GM23248 (cell line): Measurements from ENCODE around the gene DNAH7. TPM values are rescaled to one million over a fixed set of nuclear protein-coding genes. Genes with fewer than 3 reads are reported as not detected.

Source experiments
- DNase-seq: peaks from one replicate; pipeline ENCODE4 v3.0.0-alpha.2; 2015
- H2AFZ ChIP-seq: fragments of 200-600 bp; sonication (generic); 2 replicates; pipeline ENCODE4 v1.6.1; 2016; ENCODE audit warnings: antibody characterized with exemption
- H3F3A ChIP-seq: fragments of 200-600 bp; sonication (generic); 2 replicates; pipeline ENCODE4 v1.6.1; 2016; ENCODE audit warnings: mild to moderate bottlenecking, antibody characterized with exemption, mixed run types; ENCODE audit not compliant: insufficient read depth
- H3K27ac ChIP-seq: fragments of 200-600 bp; sonication (generic); 2 replicates; pipeline ENCODE4 v1.5.1; 2016; ENCODE audit warnings: mild to moderate bottlenecking
- H3K27me3 ChIP-seq: fragments of 200-600 bp; sonication (generic); replicated peaks from 2 replicates; pipeline ENCODE4 v1.6.1; 2016; ENCODE audit warnings: mild to moderate bottlenecking; ENCODE audit not compliant: insufficient read depth
- H3K36me3 ChIP-seq: fragments of 200-600 bp; sonication (generic); 2 replicates; pipeline ENCODE4 v1.6.1; 2016; ENCODE audit warnings: low read depth, mild to moderate bottlenecking
- H3K4me1 ChIP-seq: fragments of 200-600 bp; sonication (generic); 2 replicates; pipeline ENCODE4 v1.6.1; 2016; ENCODE audit warnings: mild to moderate bottlenecking; ENCODE audit not compliant: insufficient read depth
- H3K4me2 ChIP-seq: fragments of 200-600 bp; sonication (generic); one replicate; pipeline ENCODE4 v1.6.1; 2016; ENCODE audit warnings: mild to moderate bottlenecking; ENCODE audit not compliant: unreplicated experiment
- H3K4me3 ChIP-seq: fragments of 200-600 bp; sonication (generic); 2 replicates; pipeline ENCODE4 v1.5.1; 2016; ENCODE audit warnings: mild to moderate bottlenecking
- H3K79me2 ChIP-seq: fragments of 200-600 bp; sonication (generic); 2 replicates; pipeline ENCODE4 v1.6.1; 2016; ENCODE audit warnings: mild to moderate bottlenecking; ENCODE audit not compliant: insufficient read depth
- H3K9ac ChIP-seq: fragments of 200-600 bp; sonication (generic); 2 replicates; pipeline ENCODE4 v1.6.1; 2016; ENCODE audit warnings: mild to moderate bottlenecking
- H3K9me2 ChIP-seq: fragments of 200-600 bp; sonication (generic); 2 replicates; pipeline ENCODE4 v1.6.1; 2016; ENCODE audit warnings: mixed run types, mild to moderate bottlenecking, moderate library complexity; ENCODE audit not compliant: insufficient read depth
- H3K9me3 ChIP-seq: fragments of 200-600 bp; sonication (generic); one replicate; pipeline ENCODE4 v1.6.1; 2017; ENCODE audit warnings: low read depth
- H4K20me1 ChIP-seq: fragments of 200-600 bp; sonication (generic); 2 replicates; pipeline ENCODE4 v1.6.0; 2016; ENCODE audit not compliant: insufficient read depth
- EZH2 ChIP-seq: fragments of 200-600 bp; sonication (generic); IDR thresholded peaks from 2 replicates; pipeline ENCODE4 v1.6.1; 2018; ENCODE audit warnings: antibody characterized with exemption, mild to moderate bottlenecking; ENCODE audit not compliant: insufficient read depth, poor library complexity, severe bottlenecking
- EZH2phosphoT487 ChIP-seq: fragments of 200-600 bp; sonication (generic); IDR thresholded peaks from 2 replicates; pipeline ENCODE4 v1.6.1; 2018; ENCODE audit warnings: antibody characterized with exemption, moderate library complexity, mild to moderate bottlenecking, low read depth; ENCODE audit not compliant: insufficient read depth
- WGBS, 2 experiments: methylation state at CpG; one replicate each; pipeline ENCODE4 v1.1.6; 2015 to 2017; ENCODE audit warnings: low lambda C conversion rate in 2 of 2, low coverage in 1 of 2; ENCODE audit errors: missing lambda C conversion rate in 2 of 2; 5-methylcytosine and 5-hydroxymethylcytosine counted together
- in situ Hi-C: fragments of 300-500 bp; cut with MboI; formaldehyde crosslinking; loops from 2 replicates; pipeline ENCODE4 v1.15.0; 2020
- polyA plus RNA-seq: library from polyadenylated mRNA; unstranded; fragments of >200 nt; fragmentation: Nextera tagmentation; extraction: Ambion mirVana; gene quantifications from 2 replicates; pipeline ENCODE4 v1.2.1, GENCODE V29; 2016
- total RNA-seq: library from RNA; depleted of rRNA; stranded (reverse); fragments of >200 nt; shearing (Covaris generic); gene quantifications from 2 replicates; pipeline ENCODE4 v1.2.3, GENCODE V29; 2014

DNAH7 gene
- total and polyA plus RNA-seq, 2 experiments from 2014 or later = 0.40 to 0.43 TPM

- no peaks in the 10 kb centered on the region for H3K9me3 ChIP-seq
- H3K9ac ChIP-seq = no peak overlapping the region
- peak overlapping the region; percentile 52 for H3K27ac ChIP-seq
- H3K4me1 ChIP-seq = peaks cover 32% of the 10 kb centered on the region
- DNase-seq = peak; percentile 16
- H3K27me3 ChIP-seq = no peaks in the 10 kb centered on the region
- H3F3A ChIP-seq = peaks cover 3% of the 10 kb centered on the region; the same call in 1 of the 2 replicates
- in situ Hi-C loops = no loop called here
- WGBS, 2 experiments = 86 to 89% methylated on average over 3 of the region's 3 CpGs
- H4K20me1 ChIP-seq = no peaks in the 10 kb centered on the region
- H3K4me3 ChIP-seq = no peak overlapping the region
- H3K36me3 ChIP-seq = no peaks in the 10 kb centered on the region
- TF ChIP-seq EZH2phosphoT487 (no peak), EZH2 (no peak)
- H3K9me2 ChIP-seq = no peaks in the 10 kb centered on the region
- no peaks in the 10 kb centered on the region for H3K79me2 ChIP-seq
- peak overlapping the region; percentile 54 for H2AFZ ChIP-seq
- H3K4me2 ChIP-seq = peak overlapping the region; percentile 10
Measured at GRCh38 chr2:195820867-195821565, 247.6 kb downstream of the DNAH7 start.

GRCh38 chr2:195820373-195820772 lies 248.3 kb downstream of the DNAH7 start:
- no peaks in the 10 kb centered on the region for H3K9me3 ChIP-seq
- H3K79me2 ChIP-seq = no peaks in the 10 kb centered on the region
- peaks cover 3% of the 10 kb centered on the region; the same call in 1 of the 2 replicates for H3F3A ChIP-seq
- H3K36me3 ChIP-seq = no peaks in the 10 kb centered on the region
- no peak overlapping the region for H3K4me3 ChIP-seq
- DNase-seq = peak; percentile 74
- H3K27ac ChIP-seq = peak overlapping the region; percentile 52
- H3K9me2 ChIP-seq = no peaks in the 10 kb centered on the region
- WGBS, 2 experiments = 83 to 86% methylated on average over 3 of the region's 3 CpGs
- H3K27me3 ChIP-seq = no peaks in the 10 kb centered on the region
- peak overlapping the region; percentile 10 for H3K4me2 ChIP-seq
- H4K20me1 ChIP-seq = no peaks in the 10 kb centered on the region
- H2AFZ ChIP-seq = peak overlapping the region; percentile 54
- no peak overlapping the region for H3K9ac ChIP-seq
- in situ Hi-C loops = no loop called here
- peaks cover 32% of the 10 kb centered on the region for H3K4me1 ChIP-seq
- no peak for TF ChIP-seq EZH2phosphoT487

GRCh38 chr2:195819276-195819675 lies 249.4 kb downstream of the DNAH7 start:
- H3K4me3 ChIP-seq = no peak overlapping the region
- TF ChIP-seq EZH2phosphoT487 (no peak), EZH2 (no peak)
- no peaks in the 10 kb centered on the region for H3K36me3 ChIP-seq
- H3K9me3 ChIP-seq = no peaks in the 10 kb centered on the region
- peaks cover 32% of the 10 kb centered on the region for H3K4me1 ChIP-seq
- H4K20me1 ChIP-seq = no peaks in the 10 kb centered on the region
- 33 to 39% methylated on average over 1 of the region's 1 CpG for WGBS, 2 experiments
- in situ Hi-C loops = no loop called here
- H3K79me2 ChIP-seq = no peaks in the 10 kb centered on the region
- H3K27ac ChIP-seq = no peak overlapping the region
- H3F3A ChIP-seq = peaks cover 3% of the 10 kb centered on the region; the same call in 1 of the 2 replicates
- no peak overlapping the region for H2AFZ ChIP-seq
- no peak overlapping the region for H3K9ac ChIP-seq
- no peaks in the 10 kb centered on the region for H3K9me2 ChIP-seq
- H3K4me2 ChIP-seq = no peak overlapping the region
- peak; percentile 15 for DNase-seq
- H3K27me3 ChIP-seq = no peaks in the 10 kb centered on the region

GRCh38 chr2:195818526-195818925 lies 250.1 kb downstream of the DNAH7 start:
- TF ChIP-seq EZH2phosphoT487 = no peak
- TF ChIP-seq EZH2 = no peak
- H3K9me3 ChIP-seq = no peaks in the 10 kb centered on the region
- H3K4me1 ChIP-seq = peaks cover 30% of the 10 kb centered on the region
- in situ Hi-C loops = no loop called here
- H4K20me1 ChIP-seq = no peaks in the 10 kb centered on the region
- H3K9me2 ChIP-seq = no peaks in the 10 kb centered on the region
- no peak overlapping the region for H2AFZ ChIP-seq
- no peaks in the 10 kb centered on the region for H3K36me3 ChIP-seq
- no peaks in the 10 kb centered on the region for H3K79me2 ChIP-seq
- H3K9ac ChIP-seq = no peak overlapping the region
- WGBS, 2 experiments = 89 to 93% methylated on average over 3 of the region's 3 CpGs
- no peak overlapping the region for H3K4me3 ChIP-seq
- DNase-seq = peak; percentile 24
- no peaks in the 10 kb centered on the region for H3K27me3 ChIP-seq
- peaks cover 2% of the 10 kb centered on the region; the same call in 1 of the 2 replicates for H3F3A ChIP-seq
- H3K4me2 ChIP-seq = no peak overlapping the region
- no peak overlapping the region for H3K27ac ChIP-seq

- Histone ChIP-seq H3K79me2 (no peaks in the 10 kb centered on the region), H3K4me1 (peaks cover 29% of the 10 kb centered on the region), H3F3A (no peaks in the 10 kb centered on the region), H2AFZ (no peak overlapping the region), H3K4me2 (no peak overlapping the region), H3K9ac (no peak overlapping the region), H3K4me3 (no peak overlapping the region), H3K27ac (no peak overlapping the region), H3K9me2 (no peaks in the 10 kb centered on the region), H3K36me3 (no peaks in the 10 kb centered on the region), H3K9me3 (no peaks in the 10 kb centered on the region), H4K20me1 (no peaks in the 10 kb centered on the region), H3K27me3 (no peaks in the 10 kb centered on the region)
- TF ChIP-seq EZH2phosphoT487 (no peak), EZH2 (no peak)
- in situ Hi-C loops = no loop called here
- DNase-seq = no peak
Measured at GRCh38 chr2:195818106-195818505, 250.5 kb downstream of the DNAH7 start.
